ENCODE data around the gene PKMYT1. TPM values are rescaled to one million over a fixed set of nuclear protein-coding genes. Genes with fewer than 3 reads are reported as not detected.

Gene PKMYT1
- total and polyA plus RNA-seq, 9 of the 15 experiments (the other 6 are each of a cell fraction or from before 2014, with no cell fraction given): 8.7 to 201 (median 37.8) TPM

- TF ChIP-seq ZBTB33 (CRISPR knock-in tag; IDR thresholded peaks at IDR 0.05): no peak
- TF ChIP-seq BRD9 (IDR thresholded peaks at IDR 0.05; ENCODE audit: low read depth, partially characterized antibody): peak; percentile 33
- peak; percentile 62; the same call in 1 of the 2 replicates for TF ChIP-seq ZNF584 (CRISPR knock-in tag; IDR thresholded peaks at IDR 0.05; ENCODE audit: low read depth)
- peak; percentile 42; the same call in 1 of the 2 replicates for TF ChIP-seq CTBP1 (IDR thresholded peaks at IDR 0.05; ENCODE audit: borderline replicate concordance)
- TF ChIP-seq ZNF282 (CRISPR knock-in tag; IDR thresholded peaks at IDR 0.05): no peak
- TF ChIP-seq ETV6 (IDR thresholded peaks at IDR 0.05; ENCODE audit: borderline replicate concordance in 1 of 2, low read depth in 2 of 2, low read length in 1 of 2): no peak; a peak in 1 of 4 replicates
- no peak for TF ChIP-seq ETV6 (CRISPR knock-in tag; IDR thresholded peaks at IDR 0.05; ENCODE audit: borderline replicate concordance)
- no peak for TF ChIP-seq CREB3 (tag; conservative IDR thresholded peaks at IDR 0.05; ENCODE audit: low read depth)
- no peak for TF ChIP-seq ZNF583 (CRISPR knock-in tag; IDR thresholded peaks at IDR 0.05)
- no peak for TF ChIP-seq RNF2 (IDR thresholded peaks at IDR 0.05)
- no peak for TF ChIP-seq ERF (CRISPR knock-in tag; IDR thresholded peaks at IDR 0.05)
- no peak for TF ChIP-seq SAFB (IDR thresholded peaks at IDR 0.05; ENCODE audit: borderline replicate concordance, low read depth, low read length)
- peak; percentile 9 for TF ChIP-seq TBP (optimal IDR thresholded peaks at IDR 0.05; ENCODE audit: low read depth, low read length)
- TF ChIP-seq ZBTB49 (CRISPR knock-in tag; IDR thresholded peaks at IDR 0.05; ENCODE audit: borderline replicate concordance): no peak
- no peak for TF ChIP-seq ZNF316 (IDR thresholded peaks at IDR 0.05)
- no peak for TF ChIP-seq PHF21A (IDR thresholded peaks at IDR 0.05; ENCODE audit: borderline replicate concordance, low read depth)
- TF ChIP-seq MCM3 (IDR thresholded peaks at IDR 0.05): no peak
- TF ChIP-seq MTA1 (IDR thresholded peaks at IDR 0.05; ENCODE audit: borderline replicate concordance): peak; percentile 72; the same call in 1 of the 2 replicates
- TF ChIP-seq SMAD3 (CRISPR knock-in tag; conservative IDR thresholded peaks at IDR 0.05): no peak
- TF ChIP-seq SNIP1 (IDR thresholded peaks at IDR 0.05; ENCODE audit: low read depth): no peak; the same call in 1 of the 2 replicates
- TF ChIP-seq SPI1 (IDR thresholded peaks at IDR 0.05; ENCODE audit: borderline replicate concordance, low read depth, low read length): no peak
- TF ChIP-seq THRA (IDR thresholded peaks at IDR 0.05): no peak
Observed at GRCh38 chr16:2981177-2981898, 1.1 kb upstream of the PKMYT1 start (continued).
